Mucosa of gallbladder (tissue), 1 donor: ENCODE measurements around the gene CFAP46. TPM values are rescaled to one million over a fixed set of nuclear protein-coding genes. Genes with fewer than 3 reads are reported as not detected.
"Not testable (repeated sequence)": the region's sequence is repeated elsewhere in the genome, so short reads cannot be mapped to it uniquely, and the experiment has no call there.

Experiments used
- DNase-seq: peaks from one replicate; pipeline ENCODE4 v3.0.0-alpha.2; 2020; ENCODE audit warnings: low spot score
- total RNA-seq: library from RNA; stranded (reverse); gene quantifications from one replicate; pipeline ENCODE4 v1.2.1, GENCODE V29; 2021
- donor health status: DM: no; HTN: no; CAD: no.

The CFAP46 gene
- total RNA-seq, 1 donor from 2014 or later: 1.0 TPM

DNA sequence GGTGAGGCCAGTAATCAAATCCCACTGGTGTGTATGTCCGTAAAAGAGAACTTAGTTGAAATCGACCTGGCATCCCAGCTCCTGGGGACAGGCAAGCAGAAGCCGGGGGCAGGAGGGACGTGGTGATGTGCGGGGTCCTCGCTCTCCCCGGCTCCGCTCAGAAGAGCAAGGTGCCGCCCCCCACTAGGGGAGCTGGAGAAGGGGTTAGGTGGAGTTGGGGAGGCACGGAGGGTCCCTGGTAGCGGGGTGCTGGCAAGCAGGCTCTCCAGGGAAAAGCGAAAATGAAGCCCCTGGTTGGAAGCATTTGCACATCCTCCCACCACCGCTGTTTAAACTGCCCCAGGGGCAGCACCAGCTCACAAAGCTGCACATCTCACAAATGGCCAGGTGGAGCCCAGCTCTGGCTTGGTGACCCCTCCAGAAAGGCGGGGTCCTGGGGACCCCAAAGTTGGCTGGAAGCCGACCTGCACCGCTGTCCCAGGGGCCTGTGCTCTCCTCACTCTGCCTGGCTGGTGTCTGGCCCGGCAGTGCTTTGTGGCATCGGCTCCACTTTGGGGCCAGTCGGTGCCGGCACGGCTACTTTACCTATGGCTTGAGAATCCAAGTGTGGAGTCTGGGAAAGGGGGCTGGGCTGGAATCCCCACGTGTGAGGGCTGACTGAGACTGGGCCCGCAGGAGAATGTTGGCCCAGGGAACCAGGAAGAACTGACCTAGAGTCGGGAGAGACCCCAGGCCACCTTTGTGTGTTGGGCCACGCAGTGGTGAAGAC is 2.9 kb upstream of the CFAP46 start:
- no peak for DNase-seq

DNA sequence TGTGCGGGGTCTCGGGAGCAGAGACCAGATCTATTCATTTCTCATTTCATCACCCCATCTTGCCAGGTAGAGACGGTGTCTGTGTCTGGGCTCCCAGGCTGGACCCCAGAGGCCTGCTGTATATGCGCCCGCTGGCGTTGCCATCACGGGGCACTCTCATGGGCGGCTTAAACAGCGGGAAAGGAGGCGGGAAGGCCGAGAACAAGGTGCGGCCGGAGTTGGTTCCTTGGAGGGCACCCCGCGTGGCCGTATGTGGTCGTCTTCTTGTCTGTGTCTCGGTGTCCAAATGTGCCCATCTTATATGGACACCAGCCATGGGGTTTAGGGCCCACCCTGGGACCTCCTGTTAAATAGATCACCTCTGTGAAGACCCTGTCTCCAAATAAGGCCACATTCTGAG is 2.1 kb upstream of the CFAP46 start:
- DNase-seq: no peak

DNA sequence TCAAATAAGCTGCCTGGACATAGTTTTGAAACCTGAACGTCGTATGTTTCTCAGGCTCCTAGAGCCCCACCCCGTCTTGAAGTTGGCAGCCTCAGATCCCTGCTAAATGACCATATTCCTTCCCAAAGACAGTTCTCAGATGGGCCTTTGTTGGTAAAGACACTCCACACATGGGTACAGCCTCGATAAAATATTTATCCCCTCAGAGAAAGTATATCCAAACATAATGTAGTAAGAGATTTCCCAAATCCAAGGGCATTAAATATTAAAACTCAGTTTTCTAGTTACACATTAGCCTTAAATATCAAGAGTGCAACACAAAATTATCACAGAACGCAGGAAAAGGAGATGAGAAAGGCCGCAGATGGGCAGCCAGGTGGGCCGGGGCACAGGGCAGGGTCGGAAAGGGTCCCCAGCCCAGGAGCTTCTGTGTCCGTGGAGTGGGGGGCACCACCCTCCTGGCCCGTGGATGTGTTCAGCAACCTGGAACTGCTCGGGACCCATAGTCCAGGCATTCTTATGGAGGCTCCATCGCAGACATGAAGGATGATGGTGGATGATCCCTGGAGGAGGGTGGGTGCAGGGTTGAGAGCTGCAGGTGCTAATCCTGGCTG is 1.5 kb upstream of the CFAP46 start:
- no peak for DNase-seq

DNA sequence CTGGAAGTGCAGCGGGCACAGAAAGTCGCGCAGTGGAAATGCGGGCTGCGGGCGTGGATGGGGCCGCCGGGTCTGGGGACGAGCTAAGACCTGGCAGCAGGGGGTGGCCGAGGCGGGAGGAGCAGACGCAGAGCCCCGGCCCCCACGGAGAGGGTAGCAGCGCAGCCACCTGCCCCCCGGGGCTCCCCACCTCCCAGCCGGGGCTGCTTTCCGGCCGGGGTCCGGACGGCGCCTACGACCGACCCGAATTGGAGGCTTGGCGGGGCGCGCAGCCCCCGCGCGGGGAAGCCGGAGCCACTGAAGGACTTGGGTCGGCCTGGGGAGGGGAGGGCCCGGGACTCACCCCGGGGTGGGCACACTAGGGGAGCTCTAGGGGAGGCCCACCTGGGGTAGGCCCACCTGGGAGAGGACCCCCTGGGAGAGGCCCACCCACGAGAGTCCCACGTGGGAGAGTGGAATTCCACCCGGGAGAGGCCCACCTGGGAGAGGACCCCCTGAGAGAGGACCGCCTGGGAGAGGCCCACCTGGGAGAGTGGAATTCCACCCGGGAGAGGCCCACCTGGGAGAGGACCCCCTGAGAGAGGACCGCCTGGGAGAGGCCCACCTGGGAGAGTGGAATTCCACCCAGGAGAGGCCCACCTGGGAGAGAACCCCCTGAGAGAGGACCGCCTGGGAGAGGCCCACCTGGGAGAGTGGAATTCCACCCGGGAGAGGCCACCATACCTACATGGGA is 854 bp upstream of the CFAP46 start:
- DNase-seq: no peak

GRCh38 chr10:132941640-132942051 is 724 bp downstream of the CFAP46 start:
- no peak for DNase-seq

DNA sequence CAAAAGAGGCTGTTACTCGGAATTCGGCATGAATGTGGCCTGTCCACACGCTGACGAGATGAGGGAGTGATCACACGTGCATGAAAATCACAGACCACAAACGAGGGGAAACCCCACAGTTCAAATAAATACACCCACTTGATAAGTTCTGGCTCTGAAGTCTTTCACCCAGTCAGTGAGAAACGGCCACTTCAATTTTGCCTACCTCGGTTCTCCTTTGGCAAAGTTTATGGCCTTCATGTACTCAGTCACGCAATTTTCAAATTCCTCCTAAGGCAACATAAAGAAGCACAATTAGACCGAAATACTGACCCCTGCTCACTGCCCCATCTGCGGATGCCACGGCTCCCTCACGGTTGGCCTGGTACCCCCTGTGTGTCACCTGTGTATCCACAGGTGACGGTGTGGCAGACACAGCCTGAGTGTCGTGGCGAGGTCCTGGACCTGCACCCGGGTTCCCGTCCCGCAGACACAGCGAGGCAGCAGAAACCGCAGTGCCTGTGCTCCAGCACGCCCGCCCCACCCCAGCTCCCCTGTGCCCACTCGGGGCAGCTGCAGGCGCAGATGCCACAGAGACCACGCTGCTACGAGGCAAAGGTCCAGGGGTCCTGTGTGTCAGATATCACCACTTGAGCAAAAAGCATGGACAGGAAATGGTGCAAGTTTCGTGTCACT is 1.4 kb downstream of the CFAP46 start:
- no peak for DNase-seq

DNA sequence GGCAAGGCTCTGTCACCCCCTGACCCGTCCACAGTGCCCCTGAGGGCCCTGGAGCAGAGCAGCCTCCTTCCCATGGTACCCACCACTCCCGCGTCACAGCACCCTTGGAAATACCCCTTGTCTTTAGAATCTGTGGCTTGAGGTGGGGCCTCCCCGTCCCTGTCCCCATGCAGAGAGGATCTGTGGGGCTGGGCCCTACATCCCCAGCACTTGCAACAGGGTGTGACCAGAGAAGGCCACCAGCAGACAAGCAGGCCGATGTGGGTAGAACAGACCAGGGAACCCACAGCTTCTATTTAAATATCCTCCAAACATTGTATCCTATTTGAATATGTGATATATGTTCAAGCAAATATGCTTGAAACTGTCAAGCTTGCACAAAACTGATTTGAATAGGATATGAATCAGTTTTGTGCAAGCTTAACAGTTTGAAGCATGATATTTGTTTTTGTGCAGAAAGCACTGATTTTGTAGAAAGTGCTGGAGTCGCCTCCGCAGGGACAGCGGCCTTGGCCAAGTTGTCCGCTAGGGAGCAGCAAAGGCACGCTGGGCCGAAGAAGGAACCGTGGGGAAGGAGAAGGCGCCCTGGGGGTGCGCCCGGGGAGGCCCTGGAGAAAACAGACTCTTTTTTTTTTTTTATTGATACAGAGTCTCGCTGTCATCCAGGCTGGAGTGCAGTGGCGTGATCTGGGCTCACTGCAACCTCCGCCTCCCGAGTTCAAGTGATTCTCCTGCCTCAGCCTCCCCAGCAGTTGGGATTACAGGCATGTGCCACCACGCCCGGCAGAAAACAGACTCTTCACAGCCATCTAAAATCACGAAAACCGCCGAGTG is 2.2 kb downstream of the CFAP46 start:
- DNase-seq: peak; percentile 31

- no peak for DNase-seq
Measured at GRCh38 chr10:132939378-132939955, 2.9 kb downstream of the CFAP46 start.

DNA sequence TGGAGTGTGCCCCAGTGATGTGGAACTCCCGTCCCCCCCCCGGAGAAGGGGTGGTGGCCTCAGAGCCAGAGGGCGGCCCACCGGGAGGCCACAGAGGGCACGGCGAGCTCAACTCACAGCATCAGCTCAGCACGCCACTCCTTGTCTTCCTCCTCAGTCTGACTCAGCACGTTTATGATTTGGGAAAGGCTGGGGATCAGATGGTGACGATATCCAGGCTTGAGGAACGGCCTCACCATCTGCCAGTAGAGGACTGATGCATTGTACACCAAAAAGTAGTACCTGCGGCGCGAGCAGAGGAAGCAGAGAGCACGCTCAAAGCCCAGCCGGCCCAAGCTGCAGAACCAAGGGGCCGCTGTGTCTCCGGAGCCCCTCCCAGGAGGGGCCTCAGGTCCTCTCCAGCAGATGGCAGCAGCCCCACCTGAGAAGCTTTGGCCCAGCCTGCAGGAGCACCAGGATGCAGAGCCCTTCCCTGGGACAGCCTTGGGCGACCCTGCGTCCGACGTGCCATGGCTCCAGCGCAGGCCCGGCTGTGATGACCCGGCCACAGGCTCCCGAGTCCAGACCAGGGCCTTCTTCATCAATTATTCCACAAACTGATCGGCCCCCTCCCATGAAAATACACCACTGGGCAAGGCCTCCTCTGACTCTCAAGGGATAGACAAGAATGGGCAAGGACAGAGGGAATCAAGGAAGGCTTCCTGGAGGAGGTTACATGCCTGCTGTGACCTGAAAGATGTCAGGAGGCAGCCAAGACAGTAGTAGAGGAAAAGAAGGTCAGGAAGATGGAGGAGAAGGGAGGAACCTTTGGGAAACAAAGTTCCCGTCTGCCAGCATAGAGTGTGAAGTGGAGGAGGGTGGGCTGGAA is 3.7 kb downstream of the CFAP46 start:
- no peak for DNase-seq

DNA sequence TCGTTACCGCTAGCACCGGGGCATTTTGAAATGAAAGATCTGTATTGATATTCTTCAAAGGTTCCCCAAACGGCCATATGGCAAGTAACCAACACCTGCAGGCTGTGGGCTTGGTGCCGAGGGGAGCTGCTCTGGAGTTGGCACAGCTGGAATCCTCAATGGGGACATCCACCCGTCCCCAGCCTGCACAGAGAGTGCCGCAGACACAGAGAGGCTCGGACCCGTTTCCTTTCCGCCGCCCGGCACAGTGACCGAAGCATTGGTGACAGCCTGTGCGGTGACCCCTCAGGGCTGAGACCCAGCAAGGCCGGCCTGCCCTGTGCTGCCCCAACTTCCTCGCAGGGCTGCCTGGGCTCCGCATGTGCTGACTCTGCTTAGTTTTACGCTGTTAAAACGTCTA is 4.5 kb downstream of the CFAP46 start:
- no peak for DNase-seq

DNA sequence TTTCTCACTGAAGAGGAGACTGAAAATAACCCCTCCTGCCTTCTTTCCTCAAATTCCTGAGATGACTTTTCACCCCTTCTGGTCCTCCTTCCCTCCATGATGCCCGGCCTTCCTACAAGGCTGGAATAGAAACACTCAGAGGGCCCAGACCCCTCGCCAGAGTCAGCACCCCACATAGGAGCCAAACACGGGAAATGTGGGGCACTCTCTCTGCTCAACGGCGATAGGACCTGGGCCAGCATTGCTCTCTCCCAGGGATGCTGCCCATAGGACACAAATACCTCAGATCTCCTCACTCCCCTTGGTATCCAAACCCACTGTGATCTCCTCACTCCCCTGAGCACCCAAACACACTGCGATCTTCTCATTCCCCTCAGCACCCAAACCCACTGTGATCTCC is 7.4 kb downstream of the CFAP46 start:
- no peak for DNase-seq

DNA sequence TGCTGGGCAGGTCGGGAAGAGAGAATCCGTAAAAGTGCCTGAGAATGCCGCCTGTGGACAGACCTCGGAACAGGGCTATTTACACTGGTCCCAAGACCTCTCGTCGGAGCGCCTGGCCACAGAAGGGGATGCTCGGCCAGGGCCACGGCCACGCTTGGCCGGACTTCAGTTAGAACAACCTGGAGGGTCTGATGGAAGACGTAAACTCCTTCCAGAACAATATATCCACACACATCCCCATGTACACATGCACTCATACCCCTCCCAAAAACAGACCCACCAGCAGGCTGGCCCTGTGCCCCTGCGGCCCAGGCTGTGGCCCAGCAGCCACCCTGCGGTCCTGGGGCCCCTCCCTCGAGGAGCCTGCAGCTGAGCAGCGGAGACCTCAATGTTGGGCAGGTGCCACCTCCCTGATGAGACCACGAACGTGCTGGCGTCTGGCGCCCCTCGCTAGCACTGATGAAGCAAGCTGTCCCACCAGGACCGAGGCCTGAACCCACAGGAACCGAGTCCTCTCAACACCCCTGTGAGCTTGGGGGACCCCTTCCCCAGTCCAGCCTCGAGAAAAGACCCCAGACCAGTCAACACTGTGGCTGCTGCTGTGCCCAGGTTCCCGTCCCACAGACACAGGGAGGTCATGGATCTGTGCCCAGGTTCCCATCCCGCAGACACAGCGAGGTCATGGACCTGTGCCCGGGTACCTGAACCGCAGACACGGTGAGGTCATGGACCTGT is 8.9 kb downstream of the CFAP46 start:
- no peak for DNase-seq

DNA sequence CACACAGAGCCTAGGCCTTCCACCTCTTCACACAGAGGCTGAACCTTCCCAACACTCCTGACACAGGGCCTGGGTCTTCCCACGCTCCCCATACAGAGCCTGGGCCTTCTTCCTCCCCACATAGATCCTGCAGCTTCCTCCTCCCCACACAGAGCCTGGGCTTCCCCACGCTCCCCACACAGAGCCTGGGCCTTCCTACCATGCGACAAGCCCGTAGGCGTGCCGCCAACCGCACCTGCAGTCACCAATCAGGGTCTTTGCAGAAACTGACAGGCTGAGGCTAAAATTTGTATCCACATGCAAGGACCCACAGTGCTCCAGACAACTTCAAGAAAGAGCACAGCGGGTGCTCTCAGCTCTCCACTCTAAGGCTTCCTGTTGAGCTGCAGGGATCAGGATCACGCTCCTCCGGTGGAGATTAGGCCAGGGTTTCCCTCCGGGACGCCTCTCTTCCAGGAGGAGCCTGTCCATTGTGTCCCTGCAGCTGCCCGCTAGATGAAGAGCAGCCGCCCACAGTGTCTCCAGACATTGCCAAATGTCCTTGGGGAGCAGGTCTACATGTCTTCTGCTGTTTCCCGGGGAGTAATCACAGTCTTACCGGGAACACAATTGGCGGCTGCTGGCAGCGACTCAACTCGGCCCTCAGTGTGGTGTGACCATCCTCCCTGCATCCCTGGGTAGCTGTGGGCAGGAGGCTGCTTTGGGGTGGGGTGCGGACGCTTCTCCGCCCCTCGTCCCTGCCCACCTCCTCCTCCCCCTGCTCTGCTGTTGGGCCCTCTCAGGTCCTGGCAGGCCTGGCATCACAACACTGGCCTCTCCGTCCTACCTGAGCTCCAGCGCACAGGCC is 9.7 kb downstream of the CFAP46 start:
- DNase-seq: no peak

GRCh38 chr10:132931258-132932250 is 10.8 kb downstream of the CFAP46 start:
- not testable (repeated sequence) for DNase-seq

GRCh38 chr10:132930701-132931100 is 11.7 kb downstream of the CFAP46 start:
- DNase-seq: not testable (repeated sequence)

- no peak for DNase-seq
Measured at GRCh38 chr10:132929953-132930548, 12.3 kb downstream of the CFAP46 start.

DNA sequence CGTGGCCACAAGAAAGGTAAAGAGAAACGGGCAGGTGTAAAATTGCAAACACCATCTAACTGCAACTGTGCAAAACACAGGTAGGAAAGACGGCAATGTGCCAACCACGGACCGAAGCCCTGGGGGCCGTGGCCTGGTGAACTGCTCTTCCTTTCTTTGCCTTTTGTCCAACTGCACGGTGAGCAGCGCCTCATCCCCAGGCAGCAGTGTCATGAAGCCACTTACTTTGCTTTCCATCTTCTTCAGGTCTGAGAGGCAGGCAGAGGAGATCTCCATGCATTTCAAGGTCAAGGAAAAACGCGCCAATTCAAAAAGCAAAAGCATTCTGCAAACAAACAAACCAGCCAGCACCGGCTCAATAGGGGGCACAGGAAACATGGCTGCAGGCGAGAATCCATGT is 12.9 kb downstream of the CFAP46 start:
- DNase-seq: no peak
